ENCODE data around the gene AVEN. TPM values are rescaled to one million over a fixed set of nuclear protein-coding genes. Genes with fewer than 3 reads are reported as not detected.

Gene AVEN
- total and polyA plus RNA-seq, 9 of the 15 experiments (the other 6 are each of a cell fraction or from before 2014, with no cell fraction given), result 1.5 to 6.4 (median 4.7) TPM

DNA sequence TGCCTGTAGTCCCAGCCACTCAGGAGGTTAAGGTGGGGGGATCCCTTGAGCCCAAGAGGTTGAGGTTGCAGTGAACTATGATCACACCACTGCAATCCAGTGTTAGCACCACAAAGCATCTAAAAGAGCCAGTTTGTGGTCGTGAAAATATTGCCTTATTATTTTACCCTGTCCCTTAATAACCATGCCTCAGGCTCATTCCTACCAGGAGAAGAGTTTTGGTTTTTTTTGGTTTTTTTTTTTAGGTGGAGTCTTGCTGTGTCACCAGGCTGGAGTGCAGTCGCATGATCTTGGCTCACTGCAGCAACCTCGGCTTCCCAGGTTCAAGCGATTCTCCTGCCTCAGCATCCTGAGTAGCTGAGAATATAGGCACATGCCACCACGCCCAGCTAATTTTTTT is 17.9 kb upstream of the AVEN start (continued):
- TF ChIP-seq, protein P1, sequence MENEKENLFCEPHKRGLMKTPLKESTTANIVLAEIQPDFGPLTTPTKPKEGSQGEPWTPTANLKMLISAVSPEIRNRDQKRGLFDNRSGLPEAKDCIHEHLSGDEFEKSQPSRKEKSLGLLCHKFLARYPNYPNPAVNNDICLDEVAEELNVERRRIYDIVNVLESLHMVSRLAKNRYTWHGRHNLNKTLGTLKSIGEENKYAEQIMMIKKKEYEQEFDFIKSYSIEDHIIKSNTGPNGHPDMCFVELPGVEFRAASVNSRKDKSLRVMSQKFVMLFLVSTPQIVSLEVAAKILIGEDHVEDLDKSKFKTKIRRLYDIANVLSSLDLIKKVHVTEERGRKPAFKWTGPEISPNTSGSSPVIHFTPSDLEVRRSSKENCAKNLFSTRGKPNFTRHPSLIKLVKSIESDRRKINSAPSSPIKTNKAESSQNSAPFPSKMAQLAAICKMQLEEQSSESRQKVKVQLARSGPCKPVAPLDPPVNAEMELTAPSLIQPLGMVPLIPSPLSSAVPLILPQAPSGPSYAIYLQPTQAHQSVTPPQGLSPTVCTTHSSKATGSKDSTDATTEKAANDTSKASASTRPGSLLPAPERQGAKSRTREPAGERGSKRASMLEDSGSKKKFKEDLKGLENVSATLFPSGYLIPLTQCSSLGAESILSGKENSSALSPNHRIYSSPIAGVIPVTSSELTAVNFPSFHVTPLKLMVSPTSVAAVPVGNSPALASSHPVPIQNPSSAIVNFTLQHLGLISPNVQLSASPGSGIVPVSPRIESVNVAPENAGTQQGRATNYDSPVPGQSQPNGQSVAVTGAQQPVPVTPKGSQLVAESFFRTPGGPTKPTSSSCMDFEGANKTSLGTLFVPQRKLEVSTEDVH (IDR thresholded peaks at IDR 0.05; ENCODE audit: low read depth, partially characterized antibody), result no peak
- TF ChIP-seq, protein P2, sequence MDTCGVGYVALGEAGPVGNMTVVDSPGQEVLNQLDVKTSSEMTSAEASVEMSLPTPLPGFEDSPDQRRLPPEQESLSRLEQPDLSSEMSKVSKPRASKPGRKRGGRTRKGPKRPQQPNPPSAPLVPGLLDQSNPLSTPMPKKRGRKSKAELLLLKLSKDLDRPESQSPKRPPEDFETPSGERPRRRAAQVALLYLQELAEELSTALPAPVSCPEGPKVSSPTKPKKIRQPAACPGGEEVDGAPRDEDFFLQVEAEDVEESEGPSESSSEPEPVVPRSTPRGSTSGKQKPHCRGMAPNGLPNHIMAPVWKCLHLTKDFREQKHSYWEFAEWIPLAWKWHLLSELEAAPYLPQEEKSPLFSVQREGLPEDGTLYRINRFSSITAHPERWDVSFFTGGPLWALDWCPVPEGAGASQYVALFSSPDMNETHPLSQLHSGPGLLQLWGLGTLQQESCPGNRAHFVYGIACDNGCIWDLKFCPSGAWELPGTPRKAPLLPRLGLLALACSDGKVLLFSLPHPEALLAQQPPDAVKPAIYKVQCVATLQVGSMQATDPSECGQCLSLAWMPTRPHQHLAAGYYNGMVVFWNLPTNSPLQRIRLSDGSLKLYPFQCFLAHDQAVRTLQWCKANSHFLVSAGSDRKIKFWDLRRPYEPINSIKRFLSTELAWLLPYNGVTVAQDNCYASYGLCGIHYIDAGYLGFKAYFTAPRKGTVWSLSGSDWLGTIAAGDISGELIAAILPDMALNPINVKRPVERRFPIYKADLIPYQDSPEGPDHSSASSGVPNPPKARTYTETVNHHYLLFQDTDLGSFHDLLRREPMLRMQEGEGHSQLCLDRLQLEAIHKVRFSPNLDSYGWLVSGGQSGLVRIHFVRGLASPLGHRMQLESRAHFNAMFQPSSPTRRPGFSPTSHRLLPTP (IDR thresholded peaks at IDR 0.05; ENCODE audit: borderline replicate concordance, extremely low read depth, insufficient read length), result no peak
- TF ChIP-seq MEF2A (IDR thresholded peaks at IDR 0.05; ENCODE audit: control insufficient read depth, low read depth, low read length) (no peak), CBFB (CRISPR knock-in tag; IDR thresholded peaks at IDR 0.05) (no peak)
- TF ChIP-seq, protein P3, sequence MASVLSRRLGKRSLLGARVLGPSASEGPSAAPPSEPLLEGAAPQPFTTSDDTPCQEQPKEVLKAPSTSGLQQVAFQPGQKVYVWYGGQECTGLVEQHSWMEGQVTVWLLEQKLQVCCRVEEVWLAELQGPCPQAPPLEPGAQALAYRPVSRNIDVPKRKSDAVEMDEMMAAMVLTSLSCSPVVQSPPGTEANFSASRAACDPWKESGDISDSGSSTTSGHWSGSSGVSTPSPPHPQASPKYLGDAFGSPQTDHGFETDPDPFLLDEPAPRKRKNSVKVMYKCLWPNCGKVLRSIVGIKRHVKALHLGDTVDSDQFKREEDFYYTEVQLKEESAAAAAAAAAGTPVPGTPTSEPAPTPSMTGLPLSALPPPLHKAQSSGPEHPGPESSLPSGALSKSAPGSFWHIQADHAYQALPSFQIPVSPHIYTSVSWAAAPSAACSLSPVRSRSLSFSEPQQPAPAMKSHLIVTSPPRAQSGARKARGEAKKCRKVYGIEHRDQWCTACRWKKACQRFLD (CRISPR knock-in tag; IDR thresholded peaks at IDR 0.05), result no peak
- TF ChIP-seq, protein P4, sequence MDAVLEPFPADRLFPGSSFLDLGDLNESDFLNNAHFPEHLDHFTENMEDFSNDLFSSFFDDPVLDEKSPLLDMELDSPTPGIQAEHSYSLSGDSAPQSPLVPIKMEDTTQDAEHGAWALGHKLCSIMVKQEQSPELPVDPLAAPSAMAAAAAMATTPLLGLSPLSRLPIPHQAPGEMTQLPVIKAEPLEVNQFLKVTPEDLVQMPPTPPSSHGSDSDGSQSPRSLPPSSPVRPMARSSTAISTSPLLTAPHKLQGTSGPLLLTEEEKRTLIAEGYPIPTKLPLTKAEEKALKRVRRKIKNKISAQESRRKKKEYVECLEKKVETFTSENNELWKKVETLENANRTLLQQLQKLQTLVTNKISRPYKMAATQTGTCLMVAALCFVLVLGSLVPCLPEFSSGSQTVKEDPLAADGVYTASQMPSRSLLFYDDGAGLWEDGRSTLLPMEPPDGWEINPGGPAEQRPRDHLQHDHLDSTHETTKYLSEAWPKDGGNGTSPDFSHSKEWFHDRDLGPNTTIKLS (IDR thresholded peaks at IDR 0.05; ENCODE audit: borderline replicate concordance, low read depth), result no peak
